Ovary (tissue), 3 donors: ENCODE results near the gene GRK2.

Experiments used
- CTCF ChIP-seq, 3 donors: fragments of 450-650 bp in 2 of 3; fragments of 200-600 bp in 1 of 3; IDR thresholded peaks; one replicate each; pipeline versions ENCODE4 v1.5.1 to v1.8.0; 2016 to 2022; ENCODE audit warnings: antibody characterized with exemption in 3 of 3, mild to moderate bottlenecking in 1 of 3
- EP300 ChIP-seq: sonication (generic); formaldehyde crosslinking; IDR thresholded peaks from one replicate; pipeline ENCODE4 v1.6.1; 2017; ENCODE audit warnings: antibody characterized with exemption
- donor health status: DM: no; HTN: no; CAD: no.

DNA sequence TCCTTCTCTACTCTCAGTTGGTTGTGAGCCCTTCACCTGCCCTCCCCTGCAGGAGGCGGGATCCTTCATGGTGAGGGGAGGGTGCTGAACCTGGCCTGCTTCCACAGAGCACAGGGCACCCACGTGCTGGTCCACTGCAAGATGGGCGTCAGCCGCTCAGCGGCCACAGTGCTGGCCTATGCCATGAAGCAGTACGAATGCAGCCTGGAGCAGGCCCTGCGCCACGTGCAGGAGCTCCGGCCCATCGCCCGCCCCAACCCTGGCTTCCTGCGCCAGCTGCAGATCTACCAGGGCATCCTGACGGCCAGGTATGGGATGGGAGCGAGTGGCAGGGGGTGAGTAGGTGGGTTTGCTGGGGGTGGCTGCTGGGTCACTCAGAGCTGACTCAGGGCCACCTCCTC, 43.4 kb downstream of the GRK2 start:
- TF ChIP-seq CTCF (IDR thresholded peaks at IDR 0.05) (no peak), EP300 (no peak)
